PC-3 (cell line): ENCODE measurements around the gene WDR33. TPM values are rescaled to one million over a fixed set of nuclear protein-coding genes. Genes with fewer than 3 reads are reported as not detected.

Experiments
- ATAC-seq: fragments of 200-7000 bp; cut with Tn5 transposase; 2 replicates; pipeline ENCODE4 v1.9.1; 2020; ENCODE audit warnings: mild to moderate bottlenecking, moderate library complexity
- BruUV-seq: library from RNA; stranded (reverse); fragments of 400-500 nt; replicated peaks from 2 replicates; lab custom pipeline; 2021; lab: Mats Ljungman, UMichigan
- CTCF ChIA-PET: fragments of 300-600 bp; sonication (Branson Sonifier 250); formaldehyde crosslinking; loops from one replicate; lab custom pipeline; 2022; ENCODE audit warnings: antibody characterized with exemption; lab: Charles Lee
- POLR2A ChIA-PET: fragments of 300-600 bp; sonication (Branson Sonifier 250); formaldehyde crosslinking; loops from one replicate; lab custom pipeline; 2022; ENCODE audit warnings: antibody characterized with exemption; ENCODE audit not compliant: unreplicated experiment; lab: Charles Lee
- DNase-seq: peaks from one replicate; pipeline ENCODE4 v3.0.0-alpha.2; 2015
- H2AFZ ChIP-seq: fragments of 300-600 bp; sonication (generic); 2 replicates; pipeline ENCODE4 v1.6.0; 2016; ENCODE audit warnings: antibody characterized with exemption, low read length
- H3F3A ChIP-seq: fragments of 300-600 bp; sonication (generic); one replicate; pipeline ENCODE4 v1.6.0; 2017; ENCODE audit warnings: antibody characterized with exemption, low read length, control low read depth, mild to moderate bottlenecking; ENCODE audit not compliant: unreplicated experiment
- H3K27ac ChIP-seq: fragments of 300-600 bp; sonication (generic); 2 replicates; pipeline ENCODE4 v1.5.1; 2016; ENCODE audit warnings: mild to moderate bottlenecking, low read length
- H3K27me3 ChIP-seq: fragments of 300-600 bp; sonication (generic); 2 replicates; pipeline ENCODE4 v1.6.1; 2016; ENCODE audit warnings: low read length, mixed read lengths
- H3K36me3 ChIP-seq: fragments of 300-600 bp; sonication (generic); 2 replicates; pipeline ENCODE4 v1.6.1; 2016; ENCODE audit warnings: low read depth, mixed run types, low read length, mixed read lengths
- H3K4me1 ChIP-seq: fragments of 300-600 bp; sonication (generic); 2 replicates; pipeline ENCODE4 v1.5.1; 2016; ENCODE audit warnings: low read length; ENCODE audit not compliant: insufficient read depth
- H3K4me2 ChIP-seq: fragments of 300-600 bp; sonication (generic); 2 replicates; pipeline ENCODE4 v1.6.0; 2016; ENCODE audit warnings: low read length
- H3K4me3 ChIP-seq: fragments of 300-600 bp; sonication (generic); 2 replicates; pipeline ENCODE4 v1.5.1; 2016; ENCODE audit warnings: mild to moderate bottlenecking, low read length, mixed read lengths
- H3K79me2 ChIP-seq: fragments of 300-600 bp; sonication (generic); 2 replicates; pipeline ENCODE4 v1.6.1; 2017; ENCODE audit warnings: low read length, mixed read lengths
- H3K9ac ChIP-seq: fragments of 300-600 bp; sonication (generic); 2 replicates; pipeline ENCODE4 v1.6.0; 2016; ENCODE audit warnings: mild to moderate bottlenecking, low read length
- H3K9me2 ChIP-seq: fragments of 300-600 bp; sonication (generic); replicated peaks from 2 replicates; pipeline ENCODE4 v1.6.1; 2016; ENCODE audit warnings: mixed run types, low read length, mixed read lengths
- H3K9me3 ChIP-seq: fragments of 300-600 bp; sonication (generic); 2 replicates; pipeline ENCODE4 v1.6.1; 2016; ENCODE audit warnings: low read length, mixed read lengths
- H4K20me1 ChIP-seq: fragments of 300-600 bp; sonication (generic); 2 replicates; pipeline ENCODE4 v1.6.1; 2016; ENCODE audit warnings: low read length, mixed read lengths
- CTCF ChIP-seq: fragments of 300-600 bp; sonication (generic); conservative IDR thresholded peaks from 2 replicates; pipeline ENCODE4 v1.5.1; 2017; ENCODE audit warnings: antibody characterized with exemption, low read depth, mild to moderate bottlenecking, low read length
- EZH2 ChIP-seq: fragments of 300-600 bp; sonication (generic); IDR thresholded peaks from one replicate; pipeline ENCODE4 v1.6.1; 2017; ENCODE audit warnings: antibody characterized with exemption, mild to moderate bottlenecking, low read length; ENCODE audit not compliant: unreplicated experiment
- EZH2phosphoT487 ChIP-seq: fragments of 300-600 bp; sonication (generic); IDR thresholded peaks from 2 replicates; pipeline ENCODE4 v1.6.1; 2018; ENCODE audit warnings: mild to moderate bottlenecking, antibody characterized with exemption, low read length, borderline replicate concordance
- intact Hi-C: fragments of 100-400 bp; cut with micrococcal nuclease; formaldehyde crosslinking; loops from 2 replicates; pipeline ENCODE4 v1.9.0; 2023
- total RNA-seq: library from RNA; depleted of rRNA; stranded (reverse); fragments of >200 nt; gene quantifications from 2 replicates; pipeline ENCODE4 v1.2.3, GENCODE V29; 2014

WDR33 gene
- total RNA-seq, 1 experiment from 2014 or later = 31.7 TPM

- Histone ChIP-seq H3K4me1 (no peaks in the 10 kb centered on the region), H3K27me3 (no peaks in the 10 kb centered on the region), H3K4me3 (no peak overlapping the region), H3K4me2 (no peak overlapping the region), H3K9me2 (no peaks in the 10 kb centered on the region), H3K36me3 (no peaks in the 10 kb centered on the region), H4K20me1 (no peaks in the 10 kb centered on the region), H3K9ac (no peak overlapping the region), H3F3A (no peaks in the 10 kb centered on the region), H2AFZ (no peak overlapping the region), H3K79me2 (no peaks in the 10 kb centered on the region), H3K9me3 (no peaks in the 10 kb centered on the region), H3K27ac (no peak overlapping the region)
- ATAC-seq (no peak), DNase-seq (no peak)
- ChIA-PET CTCF (no interaction called here), POLR2A (no interaction called here)
- no peak for TF ChIP-seq EZH2phosphoT487
- no peak for TF ChIP-seq CTCF
- no peak for TF ChIP-seq EZH2
- BruUV-seq = no TSS peak
- intact Hi-C loops = no loop called here
These were observed 154.3 kb downstream of the WDR33 start for GRCh38 chr2:127656569-127657231.

GRCh38 chr2:127655209-127656073 is 155.5 kb downstream of the WDR33 start:
- no peak overlapping the region for H3K27ac ChIP-seq
- ChIA-PET POLR2A (no interaction called here), CTCF (interaction anchor here (0.6 kb wide), 1 partner anchor 64 kb away, joined by 4 read pairs; no protein-coding TSS in a partner anchor)
- no peaks in the 10 kb centered on the region for H3K36me3 ChIP-seq
- BruUV-seq = no TSS peak
- no peaks in the 10 kb centered on the region for H3F3A ChIP-seq
- H3K9me2 ChIP-seq = no peaks in the 10 kb centered on the region
- no peaks in the 10 kb centered on the region for H3K27me3 ChIP-seq
- TF ChIP-seq CTCF (no peak), EZH2 (no peak), EZH2phosphoT487 (no peak)
- H3K9me3 ChIP-seq = no peaks in the 10 kb centered on the region
- no peak overlapping the region for H2AFZ ChIP-seq
- no peak overlapping the region for H3K4me2 ChIP-seq
- H4K20me1 ChIP-seq = no peaks in the 10 kb centered on the region
- H3K9ac ChIP-seq = no peak overlapping the region
- no peak overlapping the region for H3K4me3 ChIP-seq
- intact Hi-C loops = no loop called here
- no peaks in the 10 kb centered on the region for H3K4me1 ChIP-seq
- no peaks in the 10 kb centered on the region for H3K79me2 ChIP-seq
- DNase-seq = no peak
- ATAC-seq = no peak

- H3K4me3 ChIP-seq = no peak overlapping the region
- no peak overlapping the region for H3K9ac ChIP-seq
- H3K4me2 ChIP-seq = no peak overlapping the region
- no peaks in the 10 kb centered on the region for H3K36me3 ChIP-seq
- no peak overlapping the region for H2AFZ ChIP-seq
- no peaks in the 10 kb centered on the region for H3K27me3 ChIP-seq
- intact Hi-C loops = no loop called here
- H3K9me2 ChIP-seq = no peaks in the 10 kb centered on the region
- CTCF ChIA-PET = no interaction called here
- POLR2A ChIA-PET = no interaction called here
- DNase-seq (no peak), ATAC-seq (no peak)
- TF ChIP-seq EZH2phosphoT487 (no peak), EZH2 (no peak), CTCF (no peak)
- H3K27ac ChIP-seq = no peak overlapping the region
- H3K79me2 ChIP-seq = no peaks in the 10 kb centered on the region
- H3K4me1 ChIP-seq = no peaks in the 10 kb centered on the region
- no peaks in the 10 kb centered on the region for H4K20me1 ChIP-seq
- BruUV-seq = no TSS peak
- H3F3A ChIP-seq = no peaks in the 10 kb centered on the region
- no peaks in the 10 kb centered on the region for H3K9me3 ChIP-seq
These were observed 156.2 kb downstream of the WDR33 start for GRCh38 chr2:127654838-127655175.
